Liver (tissue), 9 donors: ENCODE measurements around the gene SPAG8. TPM values are rescaled to one million over a fixed set of nuclear protein-coding genes. Genes with fewer than 3 reads are reported as not detected.

Experiments used
- DNase-seq: peaks from one replicate; pipeline ENCODE4 v3.0.0-alpha.2; 2017; ENCODE audit warnings: low spot score
- H3K27ac ChIP-seq, 2 donors: one replicate each; pipeline ENCODE4 v1.7.0; 2013; ENCODE audit warnings: inconsistent platforms in 2 of 2, low read length in 2 of 2, control low read depth in 1 of 2, low read depth in 1 of 2, mild to moderate bottlenecking in 1 of 2
- H3K27me3 ChIP-seq, 4 donors: one replicate each; pipeline versions ENCODE4 v1.6.1 to v1.7.0; 2013; ENCODE audit warnings: low read length in 3 of 4, inconsistent platforms in 1 of 4, mild to moderate bottlenecking in 1 of 4, moderate library complexity in 1 of 4; ENCODE audit not compliant: control insufficient read depth in 4 of 4, insufficient read depth in 4 of 4
- H3K36me3 ChIP-seq, 4 donors: one replicate each; pipeline versions ENCODE4 v1.6.1 to v1.7.0; 2013; ENCODE audit warnings: low read length in 3 of 4, mild to moderate bottlenecking in 3 of 4, low read depth in 1 of 4, moderate library complexity in 1 of 4; ENCODE audit not compliant: control insufficient read depth in 4 of 4, insufficient read depth in 3 of 4
- H3K4me1 ChIP-seq, 4 donors: one replicate each; pipeline versions ENCODE4 v1.6.1 to v1.7.0; 2013; ENCODE audit warnings: low read length in 3 of 4, mild to moderate bottlenecking in 3 of 4, moderate library complexity in 1 of 4; ENCODE audit not compliant: control insufficient read depth in 4 of 4, insufficient read depth in 4 of 4
- H3K4me3 ChIP-seq, 3 donors: one replicate each; pipeline versions ENCODE4 v1.6.1 to v1.7.0; 2013; ENCODE audit warnings: low read length in 3 of 3, control low read depth in 1 of 3, low read depth in 1 of 3, mild to moderate bottlenecking in 1 of 3
- H3K9ac ChIP-seq, 2 donors: one replicate each; pipeline ENCODE4 v1.7.0; 2013; ENCODE audit warnings: low read length in 2 of 2, mild to moderate bottlenecking in 2 of 2, moderate library complexity in 2 of 2, control low read depth in 1 of 2, low read depth in 1 of 2
- H3K9me3 ChIP-seq, 4 donors: one replicate each; pipeline versions ENCODE4 v1.6.1 to v1.7.0; 2013; ENCODE audit warnings: low read length in 3 of 4; ENCODE audit not compliant: control insufficient read depth in 4 of 4
- EGR1 ChIP-seq, 2 donors: IDR thresholded peaks; 2 replicates each; pipeline ENCODE4 v1.6.1; 2016 to 2018; ENCODE audit warnings: antibody characterized with exemption in 2 of 2, low read depth in 2 of 2
- FOXA1 ChIP-seq: IDR thresholded peaks from 2 replicates; pipeline ENCODE4 v1.6.1; 2016; ENCODE audit warnings: antibody characterized with exemption
- FOXA2 ChIP-seq: IDR thresholded peaks from 2 replicates; pipeline ENCODE4 v1.6.1; 2016; ENCODE audit warnings: antibody characterized with exemption
- GABPA ChIP-seq, 2 donors: IDR thresholded peaks in 1 of 2; conservative IDR thresholded peaks in 1 of 2; 2 replicates each; pipeline ENCODE4 v1.6.1; 2016; ENCODE audit warnings: antibody characterized with exemption in 2 of 2, mild to moderate bottlenecking in 1 of 2, moderate library complexity in 1 of 2
- HNF4A ChIP-seq, 2 donors: conservative IDR thresholded peaks; 2 replicates each; pipeline ENCODE4 v1.6.1; 2016; ENCODE audit warnings: antibody characterized with exemption in 2 of 2, mild to moderate bottlenecking in 2 of 2
- HNF4G ChIP-seq: IDR thresholded peaks from 2 replicates; pipeline ENCODE4 v1.6.1; 2016; ENCODE audit warnings: antibody characterized with exemption
- JUND ChIP-seq, 2 donors: IDR thresholded peaks; 2 replicates each; pipeline ENCODE4 v1.6.1; 2016; ENCODE audit warnings: antibody characterized with exemption in 2 of 2
- NR2F2 ChIP-seq: IDR thresholded peaks from 2 replicates; pipeline ENCODE4 v1.6.1; 2016; ENCODE audit warnings: antibody characterized with exemption
- RAD21 ChIP-seq, 2 donors: IDR thresholded peaks; 2 replicates each; pipeline ENCODE4 v1.6.1; 2016; ENCODE audit warnings: antibody characterized with exemption in 2 of 2, mild to moderate bottlenecking in 2 of 2
- RXRA ChIP-seq, 2 donors: IDR thresholded peaks; 2 replicates each; pipeline ENCODE4 v1.6.1; 2017 to 2018; ENCODE audit warnings: antibody characterized with exemption in 2 of 2, mild to moderate bottlenecking in 1 of 2
- SP1 ChIP-seq: IDR thresholded peaks from 2 replicates; pipeline ENCODE4 v1.6.1; 2018; ENCODE audit warnings: antibody characterized with exemption, mild to moderate bottlenecking
- TAF1 ChIP-seq: conservative IDR thresholded peaks from 2 replicates; pipeline ENCODE4 v1.6.1; 2016; ENCODE audit warnings: antibody characterized with exemption, mild to moderate bottlenecking
- YY1 ChIP-seq: IDR thresholded peaks from 2 replicates; pipeline ENCODE4 v1.6.1; 2016; ENCODE audit warnings: antibody characterized with exemption, mild to moderate bottlenecking
- WGBS: extraction: QIAGEN DNeasy Blood & Tissue Kit; methylation state at CpG from one replicate; pipeline ENCODE4 v1.1.7; 2013; 5-methylcytosine and 5-hydroxymethylcytosine counted together
- polyA plus RNA-seq, 2 donors: library from polyadenylated mRNA; stranded (reverse) in 1 of 2; unstranded in 1 of 2; fragments of 200-250 nt in 1 of 2; fragments of >200 nt in 1 of 2; fragmentation: Nextera tagmentation in 1 of 2; extraction: Ambion mirVana in 1 of 2; gene quantifications; one replicate each; pipeline versions ENCODE4 v1.2.1 to v1.2.3, GENCODE V29; 2013 to 2015
- total RNA-seq, 2 donors: library from RNA; depleted of rRNA; stranded (reverse); fragments of >200 nt; gene quantifications; one replicate each; pipeline ENCODE4 v1.2.3, GENCODE V29; 2014
- TF ChIP-seq, protein P1 (sequence below): IDR thresholded peaks from 2 replicates; pipeline ENCODE4 v1.6.1; 2016; ENCODE audit warnings: antibody characterized with exemption, mild to moderate bottlenecking
- TF ChIP-seq, protein P2 (sequence below): fragments of 150-350 bp; IDR thresholded peaks from 2 replicates; pipeline ENCODE4 v1.5.1; 2017; ENCODE audit warnings: improper control_type of control experiment, low read depth, low read length; ENCODE audit not compliant: missing input control
- TF ChIP-seq, protein P3 (sequence below): IDR thresholded peaks from 2 replicates; pipeline ENCODE4 v1.6.1; 2016; ENCODE audit warnings: antibody characterized with exemption
- TF ChIP-seq, protein P4 (sequence below): IDR thresholded peaks from 2 replicates; pipeline ENCODE4 v1.6.1; 2016; ENCODE audit warnings: antibody characterized with exemption
- TF ChIP-seq, protein P5 (sequence below): IDR thresholded peaks from 2 replicates; pipeline ENCODE4 v1.6.1; 2016; ENCODE audit warnings: antibody characterized with exemption
- donor health status: healthy.
- donor health status: healthy.
- donor health status: healthy.
- donor health status: healthy.
- donor health status: healthy.

Gene SPAG8
- total and polyA plus RNA-seq, 4 donors, result 0.14 to 0.56 (median 0.19) TPM

DNA sequence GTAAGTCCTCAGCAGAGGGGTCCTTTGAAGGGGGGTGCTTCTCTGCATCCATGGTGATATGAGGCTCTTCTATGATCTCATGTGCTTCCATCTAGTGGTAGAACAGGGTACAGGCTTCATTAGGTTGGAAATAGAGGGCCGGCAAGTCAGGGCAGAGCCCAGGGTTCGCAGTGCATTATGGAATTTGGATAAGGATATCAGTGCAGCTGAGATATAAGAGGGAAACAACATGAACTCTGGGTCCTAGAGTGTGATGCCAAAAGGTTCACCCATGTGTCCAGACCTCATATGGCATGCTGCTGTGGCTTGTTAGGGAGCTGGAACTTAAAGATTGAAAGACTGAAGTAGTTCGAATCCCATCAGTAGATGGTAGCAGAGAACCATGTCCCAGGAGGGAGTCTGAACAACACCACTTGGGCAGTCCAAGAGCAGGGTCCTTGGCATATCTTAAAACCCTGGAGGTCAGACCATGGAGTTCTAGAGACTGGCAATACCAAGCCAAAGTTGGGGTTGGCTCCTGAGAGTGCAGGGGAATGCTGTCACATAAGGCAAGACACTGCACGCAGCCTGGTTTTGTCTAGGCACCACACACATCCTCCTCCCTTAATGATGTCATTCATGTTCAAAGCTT lies 14.1 kb upstream of the SPAG8 start:
- Histone ChIP-seq H3K36me3 (no peaks in the 10 kb centered on the region), H3K27ac (no peak overlapping the region), H3K4me3 (no peak overlapping the region), H3K4me1 (peaks cover 3 to 20% (median 10%) of the 10 kb centered on the region in 4 donors), H3K9me3 (no peaks in the 10 kb centered on the region), H3K9ac (no peak overlapping the region), H3K27me3 (no peaks in the 10 kb centered on the region)
- TF ChIP-seq SP1, result no peak
- peak; percentile 17 to 26 for TF ChIP-seq RXRA (IDR thresholded peaks at IDR 0.05)
- TF ChIP-seq, protein P1, sequence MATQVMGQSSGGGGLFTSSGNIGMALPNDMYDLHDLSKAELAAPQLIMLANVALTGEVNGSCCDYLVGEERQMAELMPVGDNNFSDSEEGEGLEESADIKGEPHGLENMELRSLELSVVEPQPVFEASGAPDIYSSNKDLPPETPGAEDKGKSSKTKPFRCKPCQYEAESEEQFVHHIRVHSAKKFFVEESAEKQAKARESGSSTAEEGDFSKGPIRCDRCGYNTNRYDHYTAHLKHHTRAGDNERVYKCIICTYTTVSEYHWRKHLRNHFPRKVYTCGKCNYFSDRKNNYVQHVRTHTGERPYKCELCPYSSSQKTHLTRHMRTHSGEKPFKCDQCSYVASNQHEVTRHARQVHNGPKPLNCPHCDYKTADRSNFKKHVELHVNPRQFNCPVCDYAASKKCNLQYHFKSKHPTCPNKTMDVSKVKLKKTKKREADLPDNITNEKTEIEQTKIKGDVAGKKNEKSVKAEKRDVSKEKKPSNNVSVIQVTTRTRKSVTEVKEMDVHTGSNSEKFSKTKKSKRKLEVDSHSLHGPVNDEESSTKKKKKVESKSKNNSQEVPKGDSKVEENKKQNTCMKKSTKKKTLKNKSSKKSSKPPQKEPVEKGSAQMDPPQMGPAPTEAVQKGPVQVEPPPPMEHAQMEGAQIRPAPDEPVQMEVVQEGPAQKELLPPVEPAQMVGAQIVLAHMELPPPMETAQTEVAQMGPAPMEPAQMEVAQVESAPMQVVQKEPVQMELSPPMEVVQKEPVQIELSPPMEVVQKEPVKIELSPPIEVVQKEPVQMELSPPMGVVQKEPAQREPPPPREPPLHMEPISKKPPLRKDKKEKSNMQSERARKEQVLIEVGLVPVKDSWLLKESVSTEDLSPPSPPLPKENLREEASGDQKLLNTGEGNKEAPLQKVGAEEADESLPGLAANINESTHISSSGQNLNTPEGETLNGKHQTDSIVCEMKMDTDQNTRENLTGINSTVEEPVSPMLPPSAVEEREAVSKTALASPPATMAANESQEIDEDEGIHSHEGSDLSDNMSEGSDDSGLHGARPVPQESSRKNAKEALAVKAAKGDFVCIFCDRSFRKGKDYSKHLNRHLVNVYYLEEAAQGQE, result no peak
- TF ChIP-seq FOXA1, result no peak
- peak; percentile 82 to 85 for TF ChIP-seq RAD21 (IDR thresholded peaks at IDR 0.05)
- TF ChIP-seq, protein P2, sequence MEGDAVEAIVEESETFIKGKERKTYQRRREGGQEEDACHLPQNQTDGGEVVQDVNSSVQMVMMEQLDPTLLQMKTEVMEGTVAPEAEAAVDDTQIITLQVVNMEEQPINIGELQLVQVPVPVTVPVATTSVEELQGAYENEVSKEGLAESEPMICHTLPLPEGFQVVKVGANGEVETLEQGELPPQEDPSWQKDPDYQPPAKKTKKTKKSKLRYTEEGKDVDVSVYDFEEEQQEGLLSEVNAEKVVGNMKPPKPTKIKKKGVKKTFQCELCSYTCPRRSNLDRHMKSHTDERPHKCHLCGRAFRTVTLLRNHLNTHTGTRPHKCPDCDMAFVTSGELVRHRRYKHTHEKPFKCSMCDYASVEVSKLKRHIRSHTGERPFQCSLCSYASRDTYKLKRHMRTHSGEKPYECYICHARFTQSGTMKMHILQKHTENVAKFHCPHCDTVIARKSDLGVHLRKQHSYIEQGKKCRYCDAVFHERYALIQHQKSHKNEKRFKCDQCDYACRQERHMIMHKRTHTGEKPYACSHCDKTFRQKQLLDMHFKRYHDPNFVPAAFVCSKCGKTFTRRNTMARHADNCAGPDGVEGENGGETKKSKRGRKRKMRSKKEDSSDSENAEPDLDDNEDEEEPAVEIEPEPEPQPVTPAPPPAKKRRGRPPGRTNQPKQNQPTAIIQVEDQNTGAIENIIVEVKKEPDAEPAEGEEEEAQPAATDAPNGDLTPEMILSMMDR, result peak; percentile 77
- no peak for TF ChIP-seq HNF4G
- TF ChIP-seq HNF4A (conservative IDR thresholded peaks at IDR 0.05), result peak in 1 of 2 donors; percentile 24
- no peak for TF ChIP-seq EGR1 (IDR thresholded peaks at IDR 0.05; ENCODE audit: low read depth in 2 of 2)
- TF ChIP-seq, protein P3, sequence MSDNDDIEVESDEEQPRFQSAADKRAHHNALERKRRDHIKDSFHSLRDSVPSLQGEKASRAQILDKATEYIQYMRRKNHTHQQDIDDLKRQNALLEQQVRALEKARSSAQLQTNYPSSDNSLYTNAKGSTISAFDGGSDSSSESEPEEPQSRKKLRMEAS, result no peak
- TF ChIP-seq FOXA2, result no peak
- TF ChIP-seq, protein P4, sequence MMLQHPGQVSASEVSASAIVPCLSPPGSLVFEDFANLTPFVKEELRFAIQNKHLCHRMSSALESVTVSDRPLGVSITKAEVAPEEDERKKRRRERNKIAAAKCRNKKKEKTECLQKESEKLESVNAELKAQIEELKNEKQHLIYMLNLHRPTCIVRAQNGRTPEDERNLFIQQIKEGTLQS, result no peak
- no peak for TF ChIP-seq JUND (IDR thresholded peaks at IDR 0.05)
- TF ChIP-seq, protein P5, sequence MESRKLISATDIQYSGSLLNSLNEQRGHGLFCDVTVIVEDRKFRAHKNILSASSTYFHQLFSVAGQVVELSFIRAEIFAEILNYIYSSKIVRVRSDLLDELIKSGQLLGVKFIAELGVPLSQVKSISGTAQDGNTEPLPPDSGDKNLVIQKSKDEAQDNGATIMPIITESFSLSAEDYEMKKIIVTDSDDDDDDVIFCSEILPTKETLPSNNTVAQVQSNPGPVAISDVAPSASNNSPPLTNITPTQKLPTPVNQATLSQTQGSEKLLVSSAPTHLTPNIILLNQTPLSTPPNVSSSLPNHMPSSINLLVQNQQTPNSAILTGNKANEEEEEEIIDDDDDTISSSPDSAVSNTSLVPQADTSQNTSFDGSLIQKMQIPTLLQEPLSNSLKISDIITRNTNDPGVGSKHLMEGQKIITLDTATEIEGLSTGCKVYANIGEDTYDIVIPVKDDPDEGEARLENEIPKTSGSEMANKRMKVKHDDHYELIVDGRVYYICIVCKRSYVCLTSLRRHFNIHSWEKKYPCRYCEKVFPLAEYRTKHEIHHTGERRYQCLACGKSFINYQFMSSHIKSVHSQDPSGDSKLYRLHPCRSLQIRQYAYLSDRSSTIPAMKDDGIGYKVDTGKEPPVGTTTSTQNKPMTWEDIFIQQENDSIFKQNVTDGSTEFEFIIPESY, result no peak
- DNase-seq, result no peak
- WGBS, result 35% methylated on average over 4 of the region's 4 CpGs

DNA sequence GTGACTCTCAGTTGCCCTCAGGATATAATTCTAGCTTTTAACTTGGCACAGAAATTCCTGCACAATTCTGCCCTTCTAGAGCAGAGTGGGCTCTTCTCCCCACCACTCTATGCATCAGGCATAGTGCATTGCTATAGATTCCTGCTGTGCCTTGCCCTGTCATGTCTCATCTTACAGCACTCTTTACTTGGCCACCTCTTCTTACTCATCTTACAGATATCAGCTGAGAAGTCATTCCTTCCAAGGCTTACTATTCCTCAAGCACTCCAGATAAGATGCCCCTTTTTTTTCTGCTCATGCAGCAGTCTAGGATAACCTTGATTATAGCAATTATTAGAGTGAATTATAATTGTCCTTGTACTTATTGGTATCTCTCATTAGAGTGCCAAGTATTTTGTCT lies 10.9 kb upstream of the SPAG8 start:
- no peak overlapping the region for H3K9ac ChIP-seq
- H3K9me3 ChIP-seq, result no peaks in the 10 kb centered on the region
- peaks cover 0 to 4% (median 1%) of the 10 kb centered on the region in 4 donors for H3K4me1 ChIP-seq
- H3K27ac ChIP-seq, result no peak overlapping the region
- no peaks in the 10 kb centered on the region for H3K36me3 ChIP-seq
- no peak overlapping the region for H3K4me3 ChIP-seq
- DNase-seq, result no peak
- no peaks in the 10 kb centered on the region for H3K27me3 ChIP-seq
- TF ChIP-seq, protein P4, result no peak
- TF ChIP-seq GABPA (IDR thresholded peaks at IDR 0.05 in 1 of 2, conservative IDR thresholded peaks at IDR 0.05 in 1 of 2) (no peak), SP1 (no peak), EGR1 (IDR thresholded peaks at IDR 0.05; ENCODE audit: low read depth in 2 of 2) (no peak), FOXA2 (no peak), TAF1 (no peak), RAD21 (IDR thresholded peaks at IDR 0.05) (no peak), YY1 (no peak), HNF4A (conservative IDR thresholded peaks at IDR 0.05) (no peak), HNF4G (no peak), NR2F2 (no peak)
- TF ChIP-seq, protein P1, result no peak
